PC-9 (cell line): ENCODE measurements around the gene ADSL. TPM values are rescaled to one million over a fixed set of nuclear protein-coding genes. Genes with fewer than 3 reads are reported as not detected.

Experiments
- BruUV-seq: library from RNA; stranded (reverse); fragments of 400-500 nt; replicated peaks from 2 replicates; lab custom pipeline; 2021; lab: Mats Ljungman, UMichigan
- CTCF ChIA-PET: fragments of 300-600 bp; sonication (Branson Sonifier 250); formaldehyde crosslinking; loops from one replicate; lab custom pipeline; 2022; ENCODE audit warnings: antibody characterized with exemption; lab: Charles Lee
- POLR2A ChIA-PET: fragments of 300-600 bp; sonication (Branson Sonifier 250); formaldehyde crosslinking; loops from one replicate; lab custom pipeline; 2022; ENCODE audit warnings: antibody characterized with exemption; ENCODE audit not compliant: unreplicated experiment; lab: Charles Lee
- DNase-seq, 2 experiments: peaks; one replicate each; pipeline versions ENCODE4 v3.0.0 to v3.0.0-alpha.2; 2015 to 2022; ENCODE audit warnings: mixed read lengths in 1 of 2
- H2AFZ ChIP-seq: fragments of 200-600 bp; sonication (generic); 2 replicates; pipeline ENCODE4 v1.8.1; 2017; ENCODE audit warnings: antibody characterized with exemption
- H3F3A ChIP-seq: fragments of 200-600 bp; sonication (generic); 2 replicates; pipeline ENCODE4 v1.8.1; 2017; ENCODE audit warnings: antibody characterized with exemption, mild to moderate bottlenecking, low read depth; ENCODE audit not compliant: insufficient read depth
- H3K27ac ChIP-seq: fragments of 200-600 bp; sonication (generic); 2 replicates; pipeline ENCODE4 v1.6.1; 2016; ENCODE audit warnings: mixed run types
- H3K27me3 ChIP-seq: fragments of 200-600 bp; sonication (generic); 2 replicates; pipeline ENCODE4 v1.6.1; 2016; ENCODE audit warnings: low read depth, mixed run types; ENCODE audit not compliant: insufficient read depth
- H3K36me3 ChIP-seq: fragments of 200-600 bp; sonication (generic); 2 replicates; pipeline ENCODE4 v1.6.1; 2016; ENCODE audit warnings: low read depth, mixed run types
- H3K4me1 ChIP-seq: fragments of 200-600 bp; sonication (generic); replicated peaks from 2 replicates; pipeline ENCODE4 v1.6.1; 2016; ENCODE audit warnings: mixed run types; ENCODE audit not compliant: insufficient read depth
- H3K4me2 ChIP-seq: fragments of 200-600 bp; sonication (generic); 2 replicates; pipeline ENCODE4 v1.6.1; 2017; ENCODE audit warnings: mixed run types
- H3K4me3 ChIP-seq: fragments of 200-600 bp; sonication (generic); 2 replicates; pipeline ENCODE4 v1.6.1; 2016; ENCODE audit warnings: mixed run types
- H3K79me2 ChIP-seq: fragments of 200-600 bp; sonication (generic); 2 replicates; pipeline ENCODE4 v1.6.1; 2017; ENCODE audit warnings: low read depth, mixed run types
- H3K9me2 ChIP-seq: fragments of 200-600 bp; sonication (generic); 2 replicates; pipeline ENCODE4 v1.8.1; 2017; ENCODE audit warnings: mild to moderate bottlenecking; ENCODE audit not compliant: insufficient read depth
- H3K9me3 ChIP-seq: fragments of 200-600 bp; sonication (generic); 2 replicates; pipeline ENCODE4 v1.8.1; 2016; ENCODE audit warnings: low read depth; ENCODE audit not compliant: insufficient read depth
- H4K20me1 ChIP-seq: fragments of 200-600 bp; sonication (generic); 2 replicates; pipeline ENCODE4 v1.8.1; 2017; ENCODE audit not compliant: insufficient read depth
- EZH2 ChIP-seq: fragments of 200-600 bp; sonication (generic); IDR thresholded peaks from 2 replicates; pipeline ENCODE4 v1.8.0; 2017; ENCODE audit warnings: antibody characterized with exemption, low read depth
- intact Hi-C: fragments of 100-400 bp; cut with micrococcal nuclease; formaldehyde crosslinking; loops from one replicate; pipeline ENCODE4 v1.10.0; 2022; ENCODE audit not compliant: unreplicated experiment
- total RNA-seq: library from RNA; stranded (reverse); gene quantifications from 2 replicates; pipeline ENCODE4 v1.2.3, GENCODE V29; 2021
- TF ChIP-seq, protein P1 (sequence below): fragments of 200-600 bp; sonication (generic); conservative IDR thresholded peaks from 2 replicates; pipeline ENCODE4 v1.6.1; 2017; ENCODE audit warnings: mixed run types, antibody characterized with exemption, mild to moderate bottlenecking, moderate library complexity

Gene ADSL
- total RNA-seq, 1 experiment from 2014 or later, result 56.2 TPM

DNA sequence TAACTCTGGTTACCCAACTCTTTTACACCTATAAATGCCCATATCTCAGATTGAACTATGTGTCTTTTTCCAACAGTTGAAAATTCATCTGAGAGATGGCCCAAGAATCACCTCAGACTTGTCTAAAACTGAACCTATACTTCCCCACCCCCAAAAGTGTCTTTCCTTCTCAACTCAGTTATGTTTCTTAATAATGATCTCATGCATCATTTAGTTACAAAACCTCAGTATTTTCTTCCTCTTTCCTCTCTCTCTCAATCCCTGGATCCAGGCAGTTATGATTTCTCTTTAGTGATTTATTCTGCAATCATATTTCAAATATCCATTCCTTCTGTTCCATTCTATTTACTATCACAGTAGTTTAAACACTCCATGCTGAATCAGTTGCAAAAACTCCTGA, 32.3 kb upstream of the ADSL start:
- H3K4me1 ChIP-seq, result no peaks in the 10 kb centered on the region
- TF ChIP-seq EZH2, result no peak
- TF ChIP-seq, protein P1, sequence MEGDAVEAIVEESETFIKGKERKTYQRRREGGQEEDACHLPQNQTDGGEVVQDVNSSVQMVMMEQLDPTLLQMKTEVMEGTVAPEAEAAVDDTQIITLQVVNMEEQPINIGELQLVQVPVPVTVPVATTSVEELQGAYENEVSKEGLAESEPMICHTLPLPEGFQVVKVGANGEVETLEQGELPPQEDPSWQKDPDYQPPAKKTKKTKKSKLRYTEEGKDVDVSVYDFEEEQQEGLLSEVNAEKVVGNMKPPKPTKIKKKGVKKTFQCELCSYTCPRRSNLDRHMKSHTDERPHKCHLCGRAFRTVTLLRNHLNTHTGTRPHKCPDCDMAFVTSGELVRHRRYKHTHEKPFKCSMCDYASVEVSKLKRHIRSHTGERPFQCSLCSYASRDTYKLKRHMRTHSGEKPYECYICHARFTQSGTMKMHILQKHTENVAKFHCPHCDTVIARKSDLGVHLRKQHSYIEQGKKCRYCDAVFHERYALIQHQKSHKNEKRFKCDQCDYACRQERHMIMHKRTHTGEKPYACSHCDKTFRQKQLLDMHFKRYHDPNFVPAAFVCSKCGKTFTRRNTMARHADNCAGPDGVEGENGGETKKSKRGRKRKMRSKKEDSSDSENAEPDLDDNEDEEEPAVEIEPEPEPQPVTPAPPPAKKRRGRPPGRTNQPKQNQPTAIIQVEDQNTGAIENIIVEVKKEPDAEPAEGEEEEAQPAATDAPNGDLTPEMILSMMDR, result no peak
- no peak overlapping the region for H3K4me2 ChIP-seq
- no peaks in the 10 kb centered on the region for H3K79me2 ChIP-seq
- peaks cover 49% of the 10 kb centered on the region for H3K36me3 ChIP-seq
- H3K9me3 ChIP-seq, result no peaks in the 10 kb centered on the region
- no TSS peak for BruUV-seq
- no peak overlapping the region for H2AFZ ChIP-seq
- no peaks in the 10 kb centered on the region for H3K27me3 ChIP-seq
- no peak for DNase-seq
- no peaks in the 10 kb centered on the region for H4K20me1 ChIP-seq
- CTCF ChIA-PET, result interaction anchor here (0.7 kb wide), 1 partner anchor 13 kb away, joined by 4 read pairs; no protein-coding TSS in a partner anchor
- intact Hi-C loops, result no loop called here
- H3K9me2 ChIP-seq, result no peaks in the 10 kb centered on the region
- H3K4me3 ChIP-seq, result no peak overlapping the region
- no peak overlapping the region for H3K27ac ChIP-seq
- POLR2A ChIA-PET, result no interaction called here
- H3F3A ChIP-seq, result peaks cover 3% of the 10 kb centered on the region; the same call in 1 of the 2 replicates

DNA sequence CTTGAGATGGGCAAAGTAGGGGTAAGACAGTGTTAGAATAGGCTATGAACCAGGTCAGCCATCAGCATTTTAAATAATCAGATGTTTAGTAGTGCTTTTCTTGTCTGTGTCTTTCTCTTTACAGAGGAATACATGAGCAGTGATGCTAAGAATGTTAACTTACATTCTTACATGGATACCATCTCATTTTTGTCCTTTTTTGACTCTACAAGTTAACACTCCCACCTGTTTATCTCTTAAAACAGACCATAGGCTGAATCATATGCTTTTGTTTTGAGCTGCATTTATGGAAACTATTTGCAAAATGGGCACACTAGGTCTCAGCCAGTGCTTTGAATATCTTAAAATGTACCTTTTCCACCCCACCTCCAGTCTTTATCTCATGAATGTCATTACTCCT, 25.6 kb upstream of the ADSL start:
- Histone ChIP-seq H3K36me3 (peaks cover 17% of the 10 kb centered on the region; the same call in 1 of the 2 replicates), H3K4me2 (no peak overlapping the region), H3F3A (no peaks in the 10 kb centered on the region), H3K27ac (no peak overlapping the region), H4K20me1 (no peaks in the 10 kb centered on the region), H3K4me3 (no peak overlapping the region), H3K4me1 (no peaks in the 10 kb centered on the region), H3K27me3 (no peaks in the 10 kb centered on the region), H3K9me3 (no peaks in the 10 kb centered on the region), H2AFZ (no peak overlapping the region), H3K9me2 (no peaks in the 10 kb centered on the region), H3K79me2 (no peaks in the 10 kb centered on the region)
- DNase-seq, result no peak
- no TSS peak for BruUV-seq
- intact Hi-C loops, result no loop called here
- POLR2A ChIA-PET, result no interaction called here
- CTCF ChIA-PET, result no interaction called here
- TF ChIP-seq, protein P1, result no peak
- no peak for TF ChIP-seq EZH2

DNA sequence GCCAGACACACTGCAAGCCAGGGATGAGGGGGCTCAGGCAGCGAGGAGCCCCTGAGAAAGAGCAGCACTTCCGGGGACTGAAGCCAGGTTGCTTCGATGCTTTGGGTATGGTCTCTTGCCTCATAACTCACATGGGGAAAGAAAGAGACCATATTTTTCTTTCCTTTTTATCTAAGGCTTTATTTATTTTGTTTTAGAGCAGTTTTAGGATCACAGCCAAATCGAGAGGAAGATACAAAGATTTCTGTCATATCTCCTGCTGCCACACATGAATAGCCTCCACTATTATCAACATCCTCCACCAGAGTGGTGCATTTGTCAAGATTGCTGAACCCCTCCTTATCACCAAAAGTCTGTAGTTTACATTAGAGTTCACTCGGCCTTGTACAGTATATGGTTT, 24.3 kb upstream of the ADSL start:
- Histone ChIP-seq H3K27me3 (no peaks in the 10 kb centered on the region), H3K9me3 (no peaks in the 10 kb centered on the region), H2AFZ (no peak overlapping the region), H3K9me2 (no peaks in the 10 kb centered on the region), H3K4me3 (no peak overlapping the region), H3K79me2 (no peaks in the 10 kb centered on the region), H3K36me3 (peaks cover 17% of the 10 kb centered on the region; the same call in 1 of the 2 replicates), H3F3A (no peaks in the 10 kb centered on the region), H3K4me2 (no peak overlapping the region), H4K20me1 (0 out of 2 replicates have a peak, but pooled peaks cover 3% of the 10 kb centered on the region), H3K27ac (no peak overlapping the region), H3K4me1 (no peaks in the 10 kb centered on the region)
- no peak for DNase-seq
- no peak for TF ChIP-seq EZH2
- TF ChIP-seq, protein P1, result no peak
- POLR2A ChIA-PET, result interaction anchor here (0.5 kb wide), 1 partner anchor 951 kb away, joined by 4 read pairs; no protein-coding TSS in a partner anchor
- BruUV-seq, result no TSS peak
- CTCF ChIA-PET, result no interaction called here
- intact Hi-C loops, result no loop called here
